ENCODE data around the gene CTSF. TPM values are rescaled to one million over a fixed set of nuclear protein-coding genes. Genes with fewer than 3 reads are reported as not detected.
A peak's percentile ranks its signal among the peaks of the same experiment; 100 is the strongest.
"Not testable (repeated sequence)": the region's sequence is repeated elsewhere in the genome, so short reads cannot be mapped to it uniquely, and the experiment has no call there.

CTSF gene
- total RNA-seq, 1 donor from 2014 or later = 57.6 TPM

GRCh38 chr11:66545701-66546367 lies 22.6 kb downstream of the CTSF start, which contains the start of gene ZDHHC24:
ZDHHC24 (minus strand) TSS chr11:66546048; CDS start chr11:66546003, 45 bp downstream.
- peak; percentile 99 for DNase-seq (ENCODE audit: low spot score)
- intact Hi-C loops (cut with DNase I) = no loop called here

GRCh38 chr11:66544952-66545351 lies 23.5 kb downstream of the CTSF start:
- intact Hi-C loops (cut with DNase I); DNase-seq (ENCODE audit: low spot score): not testable (repeated sequence)

- intact Hi-C loops (cut with DNase I) = no loop called here
- DNase-seq (ENCODE audit: low spot score) = no peak
These were observed 24.9 kb downstream of the CTSF start for GRCh38 chr11:66543263-66544107.

- no peak for DNase-seq (ENCODE audit: low spot score)
- intact Hi-C loops (cut with DNase I) = no loop called here
These were observed 26.0 kb downstream of the CTSF start for GRCh38 chr11:66542362-66542761.

GRCh38 chr11:66541892-66542291 lies 26.5 kb downstream of the CTSF start:
- intact Hi-C loops (cut with DNase I) = no loop called here
- DNase-seq (ENCODE audit: low spot score) = no peak

GRCh38 chr11:66540598-66540997 lies 27.8 kb downstream of the CTSF start:
- intact Hi-C loops (cut with DNase I); DNase-seq (ENCODE audit: low spot score): not testable (repeated sequence)

GRCh38 chr11:66539870-66540213 lies 28.6 kb downstream of the CTSF start:
- intact Hi-C loops (cut with DNase I) = no loop called here
- DNase-seq (ENCODE audit: low spot score) = no peak

- DNase-seq (ENCODE audit: low spot score) = no peak
- intact Hi-C loops (cut with DNase I) = no loop called here
These were observed 29.1 kb downstream of the CTSF start for GRCh38 chr11:66539170-66539869.

GRCh38 chr11:66532784-66533183 lies 35.6 kb downstream of the CTSF start:
- intact Hi-C loops (cut with DNase I) = no loop called here
- no peak for DNase-seq (ENCODE audit: low spot score)

GRCh38 chr11:66531841-66532240 lies 36.6 kb downstream of the CTSF start:
- DNase-seq (ENCODE audit: low spot score) = no peak
- intact Hi-C loops (cut with DNase I) = no loop called here

- intact Hi-C loops (cut with DNase I) = no loop called here
- DNase-seq (ENCODE audit: low spot score) = no peak
These were observed 37.3 kb downstream of the CTSF start for GRCh38 chr11:66530927-66531709.

GRCh38 chr11:66529655-66530054 lies 38.8 kb downstream of the CTSF start:
- no peak for DNase-seq (ENCODE audit: low spot score)
- intact Hi-C loops (cut with DNase I) = no loop called here

- DNase-seq (ENCODE audit: low spot score) = no peak
- intact Hi-C loops (cut with DNase I) = no loop called here
These were observed 39.3 kb downstream of the CTSF start for GRCh38 chr11:66529069-66529468.

GRCh38 chr11:66524304-66525040 lies 43.9 kb downstream of the CTSF start:
- no peak for DNase-seq (ENCODE audit: low spot score)
- intact Hi-C loops (cut with DNase I) = no loop called here

- no peak for DNase-seq (ENCODE audit: low spot score)
- intact Hi-C loops (cut with DNase I) = no loop called here
These were observed 44.8 kb downstream of the CTSF start for GRCh38 chr11:66523611-66524010.

Measured in cardiac septum (tissue), 1 donor.